ENCODE results near the gene SPRR3.
"Not testable (repeated sequence)": the region's sequence is repeated elsewhere in the genome, so short reads cannot be mapped to it uniquely, and the experiment has no call there.

The SPRR3 gene

DNA sequence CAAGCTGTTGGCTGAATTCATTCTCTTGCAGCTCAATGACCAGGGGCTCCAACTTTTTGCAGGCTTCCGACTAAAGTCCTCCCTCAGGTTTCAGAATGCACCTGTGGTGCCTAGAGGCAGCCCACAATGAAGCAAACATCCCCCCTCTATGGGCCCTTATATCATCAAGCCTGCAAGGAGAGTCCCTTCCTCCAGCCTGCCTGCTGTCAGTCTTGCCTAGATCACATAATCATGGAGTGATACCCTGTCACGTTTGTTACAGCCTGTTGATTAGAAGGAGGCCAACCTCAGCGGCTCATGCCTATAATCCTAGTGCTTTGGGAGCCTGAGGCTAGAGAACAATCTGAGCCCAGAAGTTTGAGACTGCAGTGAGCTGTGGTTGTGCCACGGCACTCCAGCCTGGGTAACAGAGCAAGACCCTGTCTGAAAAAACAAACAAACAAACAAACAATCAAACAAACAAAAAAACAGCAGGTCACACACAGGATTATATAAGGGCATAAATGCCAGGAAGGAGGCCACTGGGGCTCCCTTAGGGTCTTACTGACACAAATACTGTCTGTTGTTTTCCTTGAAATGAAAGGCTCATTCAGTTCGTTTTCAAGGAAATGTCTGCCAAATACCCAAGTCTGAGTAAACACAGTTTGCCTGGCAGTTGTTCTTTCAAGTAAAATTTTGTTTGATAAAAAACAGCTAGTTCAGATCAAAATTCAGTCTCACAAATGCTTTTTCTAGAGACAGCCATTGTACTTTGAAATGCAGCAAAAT lies 4.7 kb upstream of the SPRR3 start:
- DNase-seq (ENCODE audit: extremely low read depth, insufficient read length) = no peak
- TF ChIP-seq, protein P1, sequence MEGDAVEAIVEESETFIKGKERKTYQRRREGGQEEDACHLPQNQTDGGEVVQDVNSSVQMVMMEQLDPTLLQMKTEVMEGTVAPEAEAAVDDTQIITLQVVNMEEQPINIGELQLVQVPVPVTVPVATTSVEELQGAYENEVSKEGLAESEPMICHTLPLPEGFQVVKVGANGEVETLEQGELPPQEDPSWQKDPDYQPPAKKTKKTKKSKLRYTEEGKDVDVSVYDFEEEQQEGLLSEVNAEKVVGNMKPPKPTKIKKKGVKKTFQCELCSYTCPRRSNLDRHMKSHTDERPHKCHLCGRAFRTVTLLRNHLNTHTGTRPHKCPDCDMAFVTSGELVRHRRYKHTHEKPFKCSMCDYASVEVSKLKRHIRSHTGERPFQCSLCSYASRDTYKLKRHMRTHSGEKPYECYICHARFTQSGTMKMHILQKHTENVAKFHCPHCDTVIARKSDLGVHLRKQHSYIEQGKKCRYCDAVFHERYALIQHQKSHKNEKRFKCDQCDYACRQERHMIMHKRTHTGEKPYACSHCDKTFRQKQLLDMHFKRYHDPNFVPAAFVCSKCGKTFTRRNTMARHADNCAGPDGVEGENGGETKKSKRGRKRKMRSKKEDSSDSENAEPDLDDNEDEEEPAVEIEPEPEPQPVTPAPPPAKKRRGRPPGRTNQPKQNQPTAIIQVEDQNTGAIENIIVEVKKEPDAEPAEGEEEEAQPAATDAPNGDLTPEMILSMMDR (IDR thresholded peaks at IDR 0.05; ENCODE audit: insufficient read depth, low read length, poor library complexity, severe bottlenecking) = no peak
- no peak overlapping the region for H3K4me3 ChIP-seq (replicated peaks; ENCODE audit: low read depth, low read length)
- H3K27me3 ChIP-seq (replicated peaks; ENCODE audit: control insufficient read depth, insufficient read depth, low read length) = peaks cover 2% of the 10 kb centered on the region; the same call in 1 of the 2 replicates
- H3K36me3 ChIP-seq (ENCODE audit: control insufficient read depth, insufficient read depth, low read length) = no peaks in the 10 kb centered on the region

DNA sequence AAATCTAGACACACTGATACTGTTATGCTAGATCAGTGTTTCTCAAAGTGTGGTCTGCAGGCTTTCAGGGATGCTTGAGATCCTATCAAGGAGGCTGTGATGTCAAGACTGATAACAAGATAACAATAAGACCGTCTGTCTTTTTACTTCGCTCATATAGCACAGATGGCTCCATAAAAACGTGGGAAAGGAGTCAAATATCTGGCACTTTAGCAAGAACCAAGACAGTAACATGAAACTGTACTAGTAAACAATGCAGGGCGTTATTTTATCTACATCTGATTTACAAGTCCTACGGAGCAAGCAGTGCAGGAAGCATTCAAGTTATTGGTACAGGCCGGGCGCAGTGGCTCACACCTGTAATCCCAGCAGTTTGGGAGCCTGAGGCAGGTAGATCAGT lies 3.6 kb upstream of the SPRR3 start:
- peaks cover 2% of the 10 kb centered on the region; the same call in 1 of the 2 replicates for H3K27me3 ChIP-seq (replicated peaks; ENCODE audit: control insufficient read depth, insufficient read depth, low read length)
- no peak overlapping the region for H3K4me3 ChIP-seq (replicated peaks; ENCODE audit: low read depth, low read length)
- no peaks in the 10 kb centered on the region for H3K36me3 ChIP-seq (ENCODE audit: control insufficient read depth, insufficient read depth, low read length)
- TF ChIP-seq, protein P1 (IDR thresholded peaks at IDR 0.05; ENCODE audit: insufficient read depth, low read length, poor library complexity, severe bottlenecking) = no peak
- DNase-seq (ENCODE audit: extremely low read depth, insufficient read length) = no peak

DNA sequence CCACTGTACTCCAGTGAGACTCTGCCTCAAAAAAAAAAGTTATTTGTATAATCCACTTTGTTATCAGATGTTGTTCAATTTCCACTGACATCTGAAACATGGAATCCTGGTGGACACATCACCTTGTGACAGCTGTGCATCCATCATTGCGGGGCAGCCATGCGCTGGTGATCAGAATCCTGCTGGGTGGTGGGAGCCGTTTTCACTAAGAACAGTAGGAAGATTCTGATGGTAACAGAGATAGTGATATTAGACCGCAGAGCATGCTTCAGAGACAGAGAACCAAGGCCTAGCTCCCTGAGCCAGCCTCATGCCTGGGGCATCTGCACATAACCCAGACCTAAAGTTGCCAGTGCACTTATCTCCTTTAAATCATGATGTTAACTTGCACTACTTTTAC lies 3.1 kb upstream of the SPRR3 start:
- TF ChIP-seq, protein P1 (IDR thresholded peaks at IDR 0.05; ENCODE audit: insufficient read depth, low read length, poor library complexity, severe bottlenecking) = no peak
- Histone ChIP-seq H3K36me3 (ENCODE audit: control insufficient read depth, insufficient read depth, low read length) (no peaks in the 10 kb centered on the region), H3K27me3 (replicated peaks; ENCODE audit: control insufficient read depth, insufficient read depth, low read length) (peaks cover 2% of the 10 kb centered on the region; the same call in 1 of the 2 replicates), H3K4me3 (replicated peaks; ENCODE audit: low read depth, low read length) (no peak overlapping the region)
- no peak for DNase-seq (ENCODE audit: extremely low read depth, insufficient read length)

DNA sequence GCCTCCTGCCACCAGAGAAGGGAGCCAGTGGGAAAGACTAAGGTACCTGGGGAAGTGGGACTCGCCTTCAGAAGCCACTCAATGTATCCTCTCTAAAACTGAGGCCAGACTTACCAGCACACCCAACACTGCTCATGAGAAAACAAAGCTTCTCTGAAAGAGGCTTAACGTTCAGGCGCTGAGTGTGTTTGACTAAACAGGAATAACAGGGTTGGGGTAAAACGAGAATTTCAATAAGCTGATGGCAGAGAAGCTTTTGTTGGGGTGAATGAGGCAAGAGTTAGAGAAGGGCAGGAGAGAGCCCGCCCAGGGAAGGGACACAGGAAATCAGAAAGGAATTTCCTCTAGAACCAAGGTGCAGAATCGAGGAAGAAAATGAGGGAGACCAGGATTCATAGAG lies 1.7 kb upstream of the SPRR3 start:
- H3K4me3 ChIP-seq (replicated peaks; ENCODE audit: low read depth, low read length) = no peak overlapping the region
- H3K27me3 ChIP-seq (replicated peaks; ENCODE audit: control insufficient read depth, insufficient read depth, low read length) = peaks cover 2% of the 10 kb centered on the region; the same call in 1 of the 2 replicates
- H3K36me3 ChIP-seq (ENCODE audit: control insufficient read depth, insufficient read depth, low read length) = no peaks in the 10 kb centered on the region
- TF ChIP-seq, protein P1 (IDR thresholded peaks at IDR 0.05; ENCODE audit: insufficient read depth, low read length, poor library complexity, severe bottlenecking) = no peak
- no peak for DNase-seq (ENCODE audit: extremely low read depth, insufficient read length)

DNA sequence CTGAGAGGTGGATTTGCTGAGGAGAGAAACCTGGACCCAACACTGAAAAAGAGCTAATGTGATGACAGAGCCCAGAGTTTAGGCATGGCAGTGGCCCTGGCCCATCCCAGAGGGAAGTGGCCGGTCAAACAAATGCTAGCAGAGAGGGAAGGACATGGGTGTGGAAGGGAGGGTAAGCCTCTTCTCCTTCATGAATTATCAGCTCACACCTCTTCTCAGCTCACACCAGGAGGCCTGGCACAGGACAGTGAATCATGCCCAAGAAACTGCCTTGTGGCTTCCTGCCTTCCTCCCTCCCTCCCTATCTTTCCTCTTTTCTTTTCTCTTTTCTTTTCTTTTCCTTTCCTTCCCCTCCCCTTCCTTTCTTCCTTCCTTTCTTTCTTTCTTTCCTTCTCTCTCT lies 1.3 kb upstream of the SPRR3 start:
- Histone ChIP-seq H3K36me3 (ENCODE audit: control insufficient read depth, insufficient read depth, low read length) (no peaks in the 10 kb centered on the region), H3K4me3 (replicated peaks; ENCODE audit: low read depth, low read length) (no peak overlapping the region), H3K27me3 (replicated peaks; ENCODE audit: control insufficient read depth, insufficient read depth, low read length) (peaks cover 2% of the 10 kb centered on the region; the same call in 1 of the 2 replicates)
- TF ChIP-seq, protein P1 (IDR thresholded peaks at IDR 0.05; ENCODE audit: insufficient read depth, low read length, poor library complexity, severe bottlenecking) = no peak
- no peak for DNase-seq (ENCODE audit: extremely low read depth, insufficient read length)

DNA sequence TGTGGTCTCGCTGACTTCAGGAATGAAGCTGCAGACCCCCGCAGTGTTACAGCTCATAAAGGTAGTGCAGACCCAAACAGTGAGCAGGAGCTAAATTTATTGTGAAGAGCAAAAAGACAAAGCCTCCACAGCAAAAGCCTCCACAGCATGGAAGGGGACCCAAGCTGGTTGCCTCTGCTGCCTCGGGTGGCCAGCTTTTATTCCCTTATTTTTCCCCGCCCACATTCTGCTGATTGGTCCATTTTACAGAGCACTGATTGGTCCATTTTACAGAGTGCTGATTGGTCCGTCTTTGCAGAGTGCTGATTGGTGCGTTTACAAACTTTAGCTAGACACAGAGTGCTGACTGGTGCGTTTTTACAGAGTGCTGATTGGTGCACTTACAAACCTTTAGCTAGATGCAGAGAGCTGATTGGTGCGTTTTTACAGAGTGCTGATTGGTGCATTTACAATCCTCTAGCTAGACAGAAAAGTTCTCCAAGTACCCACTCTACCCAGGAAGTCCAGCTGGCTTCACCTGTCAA lies 9.7 kb downstream of the SPRR3 start:
- not testable (repeated sequence) for H3K27me3 ChIP-seq (replicated peaks; ENCODE audit: control insufficient read depth, insufficient read depth, low read length); H3K36me3 ChIP-seq (ENCODE audit: control insufficient read depth, insufficient read depth, low read length); DNase-seq (ENCODE audit: extremely low read depth, insufficient read length)

DNA sequence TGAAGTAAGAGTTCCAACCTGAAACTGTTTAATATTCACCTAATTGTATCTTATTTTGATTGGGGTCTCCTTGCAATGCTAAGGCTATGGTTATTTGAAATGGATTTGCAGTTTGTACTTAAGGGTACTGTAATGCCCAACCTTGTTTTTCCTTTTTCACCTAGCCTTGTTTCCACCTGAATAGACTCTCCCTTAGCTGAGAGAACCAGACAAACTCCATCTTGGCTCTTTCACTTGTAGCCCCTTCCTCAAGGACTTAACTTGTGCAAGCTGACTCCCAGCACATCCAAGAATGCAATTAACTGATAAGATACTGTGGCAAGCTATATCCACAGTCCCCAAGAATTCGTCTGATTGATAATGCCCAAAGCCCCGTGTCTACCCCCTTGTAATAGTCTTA lies 20.3 kb downstream of the SPRR3 start:
- H3K36me3 ChIP-seq (ENCODE audit: control insufficient read depth, insufficient read depth, low read length); DNase-seq (ENCODE audit: extremely low read depth, insufficient read length); H3K27me3 ChIP-seq (replicated peaks; ENCODE audit: control insufficient read depth, insufficient read depth, low read length); H3K4me3 ChIP-seq (replicated peaks; ENCODE audit: low read depth, low read length): not testable (repeated sequence)

More for the DNA sequence above, 9.7 kb downstream of the SPRR3 start:
- H3K4me3 ChIP-seq (replicated peaks; ENCODE audit: low read depth, low read length) = not testable (repeated sequence)

DNA sequence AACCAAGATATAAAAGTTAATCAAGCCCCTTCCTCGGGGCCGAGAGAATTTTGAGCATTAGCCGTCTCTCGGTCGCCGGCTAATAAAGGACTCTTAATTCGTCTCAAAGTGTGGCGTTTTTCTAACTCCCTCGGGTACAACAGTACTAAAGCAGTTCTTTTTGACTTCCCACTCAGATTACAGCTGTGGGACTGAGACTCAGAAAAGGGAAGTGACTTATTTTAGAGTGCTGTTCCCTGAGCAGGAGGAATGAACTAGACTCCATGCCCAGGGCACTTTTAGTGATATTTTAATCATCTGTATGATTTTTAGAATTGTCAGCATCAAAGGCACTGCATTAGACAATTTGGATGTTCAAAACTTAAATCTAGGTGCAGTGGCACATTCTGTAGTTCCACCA lies 20.8 kb downstream of the SPRR3 start:
- not testable (repeated sequence) for H3K4me3 ChIP-seq (replicated peaks; ENCODE audit: low read depth, low read length); DNase-seq (ENCODE audit: extremely low read depth, insufficient read length); H3K36me3 ChIP-seq (ENCODE audit: control insufficient read depth, insufficient read depth, low read length); H3K27me3 ChIP-seq (replicated peaks; ENCODE audit: control insufficient read depth, insufficient read depth, low read length)
